GM12891 (cell line): ENCODE measurements around the gene UBE2E2.

Source experiments
- PAX5 ChIP-seq: IDR thresholded peaks from 2 replicates; pipeline ENCODE4 v1.6.1; 2011; ENCODE audit warnings: low read length, moderate library complexity, mild to moderate bottlenecking; ENCODE audit not compliant: insufficient read depth, severe bottlenecking
- POLR2A ChIP-seq: IDR thresholded peaks from 2 replicates; pipeline ENCODE4 v1.6.1; 2011; ENCODE audit warnings: low read depth, low read length, control low read depth
- POLR2AphosphoS5 ChIP-seq: IDR thresholded peaks from 2 replicates; pipeline ENCODE4 v1.6.1; 2011; ENCODE audit warnings: low read depth, low read length, control low read depth
- POU2F2 ChIP-seq: IDR thresholded peaks from 2 replicates; pipeline ENCODE4 v1.6.1; 2011; ENCODE audit warnings: low read depth, mild to moderate bottlenecking, control low read depth, low read length, moderate library complexity
- SPI1 ChIP-seq: IDR thresholded peaks from 2 replicates; pipeline ENCODE4 v1.6.1; 2011; ENCODE audit warnings: low read depth, low read length, control low read depth
- TAF1 ChIP-seq: IDR thresholded peaks from 2 replicates; pipeline ENCODE4 v1.6.1; 2011; ENCODE audit warnings: low read depth, low read length, control low read depth

GRCh38 chr3:23583980-23584740 lies 381.0 kb downstream of the UBE2E2 start:
- no peak for TF ChIP-seq POLR2A
- TF ChIP-seq TAF1: no peak
- no peak for TF ChIP-seq POLR2AphosphoS5
- TF ChIP-seq POU2F2: no peak
- no peak for TF ChIP-seq PAX5
- no peak for TF ChIP-seq SPI1
